ENCODE data around the gene NELL1.

DNA sequence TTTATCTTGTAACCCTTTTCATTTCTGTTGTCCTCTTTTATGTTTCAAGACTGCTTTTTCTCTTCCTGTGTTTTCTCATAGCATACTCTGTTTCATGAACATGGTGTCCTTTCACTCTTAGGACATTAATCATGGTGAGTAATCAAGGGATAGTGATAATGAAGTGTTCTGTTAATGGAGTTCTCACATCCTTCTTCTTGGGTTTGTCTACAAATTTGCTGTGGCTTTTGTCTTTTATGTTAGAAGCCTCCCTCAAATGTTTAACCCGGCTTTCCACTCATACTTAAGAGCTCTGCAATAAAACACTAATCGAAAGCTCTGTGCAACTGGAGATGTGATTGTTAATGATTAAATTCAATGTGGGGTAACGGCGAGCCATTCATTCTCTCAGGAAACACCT, 593.6 kb downstream of the NELL1 start:
- TF ChIP-seq, protein P1, sequence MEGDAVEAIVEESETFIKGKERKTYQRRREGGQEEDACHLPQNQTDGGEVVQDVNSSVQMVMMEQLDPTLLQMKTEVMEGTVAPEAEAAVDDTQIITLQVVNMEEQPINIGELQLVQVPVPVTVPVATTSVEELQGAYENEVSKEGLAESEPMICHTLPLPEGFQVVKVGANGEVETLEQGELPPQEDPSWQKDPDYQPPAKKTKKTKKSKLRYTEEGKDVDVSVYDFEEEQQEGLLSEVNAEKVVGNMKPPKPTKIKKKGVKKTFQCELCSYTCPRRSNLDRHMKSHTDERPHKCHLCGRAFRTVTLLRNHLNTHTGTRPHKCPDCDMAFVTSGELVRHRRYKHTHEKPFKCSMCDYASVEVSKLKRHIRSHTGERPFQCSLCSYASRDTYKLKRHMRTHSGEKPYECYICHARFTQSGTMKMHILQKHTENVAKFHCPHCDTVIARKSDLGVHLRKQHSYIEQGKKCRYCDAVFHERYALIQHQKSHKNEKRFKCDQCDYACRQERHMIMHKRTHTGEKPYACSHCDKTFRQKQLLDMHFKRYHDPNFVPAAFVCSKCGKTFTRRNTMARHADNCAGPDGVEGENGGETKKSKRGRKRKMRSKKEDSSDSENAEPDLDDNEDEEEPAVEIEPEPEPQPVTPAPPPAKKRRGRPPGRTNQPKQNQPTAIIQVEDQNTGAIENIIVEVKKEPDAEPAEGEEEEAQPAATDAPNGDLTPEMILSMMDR (conservative IDR thresholded peaks at IDR 0.05; ENCODE audit: low read depth, low read length): no peak
- TF ChIP-seq EZH2 (IDR thresholded peaks at IDR 0.05; ENCODE audit: low read length, unreplicated experiment): no peak
